Measurements from ENCODE around the gene NPR2.

DNA sequence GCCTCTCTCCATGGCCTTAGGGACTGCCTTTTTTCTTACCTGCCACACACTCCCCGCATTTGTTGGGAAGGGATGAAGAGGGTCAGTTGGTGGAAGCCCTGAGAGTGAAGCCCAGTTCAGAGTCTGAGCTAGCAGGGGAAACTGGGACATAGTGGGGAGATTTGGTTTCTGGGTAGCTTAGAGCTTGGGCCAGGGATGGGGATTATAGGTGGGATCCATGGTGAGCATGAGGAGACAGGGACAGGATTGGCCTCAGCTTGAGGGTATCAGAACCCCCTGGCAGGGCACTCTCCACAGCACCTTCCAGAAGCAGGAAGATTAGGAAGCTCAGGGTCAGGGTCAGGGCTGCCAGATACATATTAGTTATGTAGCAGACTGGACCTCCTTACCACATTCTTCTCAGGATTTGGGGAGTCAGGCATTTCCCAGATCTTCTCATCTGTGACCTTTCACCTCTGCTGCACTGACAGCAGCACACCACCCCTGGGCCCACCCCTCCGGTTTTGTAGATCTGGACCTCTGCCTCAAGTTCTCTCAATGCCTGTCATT is 61.0 kb downstream of the NPR2 start:
- TF ChIP-seq, protein P1, sequence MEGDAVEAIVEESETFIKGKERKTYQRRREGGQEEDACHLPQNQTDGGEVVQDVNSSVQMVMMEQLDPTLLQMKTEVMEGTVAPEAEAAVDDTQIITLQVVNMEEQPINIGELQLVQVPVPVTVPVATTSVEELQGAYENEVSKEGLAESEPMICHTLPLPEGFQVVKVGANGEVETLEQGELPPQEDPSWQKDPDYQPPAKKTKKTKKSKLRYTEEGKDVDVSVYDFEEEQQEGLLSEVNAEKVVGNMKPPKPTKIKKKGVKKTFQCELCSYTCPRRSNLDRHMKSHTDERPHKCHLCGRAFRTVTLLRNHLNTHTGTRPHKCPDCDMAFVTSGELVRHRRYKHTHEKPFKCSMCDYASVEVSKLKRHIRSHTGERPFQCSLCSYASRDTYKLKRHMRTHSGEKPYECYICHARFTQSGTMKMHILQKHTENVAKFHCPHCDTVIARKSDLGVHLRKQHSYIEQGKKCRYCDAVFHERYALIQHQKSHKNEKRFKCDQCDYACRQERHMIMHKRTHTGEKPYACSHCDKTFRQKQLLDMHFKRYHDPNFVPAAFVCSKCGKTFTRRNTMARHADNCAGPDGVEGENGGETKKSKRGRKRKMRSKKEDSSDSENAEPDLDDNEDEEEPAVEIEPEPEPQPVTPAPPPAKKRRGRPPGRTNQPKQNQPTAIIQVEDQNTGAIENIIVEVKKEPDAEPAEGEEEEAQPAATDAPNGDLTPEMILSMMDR (IDR thresholded peaks at IDR 0.05), result no peak
- TF ChIP-seq POLR2A (IDR thresholded peaks at IDR 0.05), result no peak

All from esophagus squamous epithelium (tissue), 4 donors.